HepG2 (cell line): ENCODE results near the gene DCAKD. TPM values are rescaled to one million over a fixed set of nuclear protein-coding genes. Genes with fewer than 3 reads are reported as not detected.
A peak's percentile ranks its signal among the peaks of the same experiment; 100 is the strongest.

Experiments used
- CHCHD3 ChIP-seq: sonication (generic); formaldehyde crosslinking; IDR thresholded peaks from 2 replicates; pipeline ENCODE4 v1.8.0; 2022; ENCODE audit warnings: mild to moderate bottlenecking, missing genetic modification reagents, moderate library complexity
- CSRNP1 ChIP-seq: sonication (generic); formaldehyde crosslinking; IDR thresholded peaks from 2 replicates; pipeline ENCODE4 v1.8.1; 2023; ENCODE audit warnings: mild to moderate bottlenecking, missing genetic modification reagents
- DDIT3 ChIP-seq: sonication (generic); formaldehyde crosslinking; IDR thresholded peaks from 2 replicates; pipeline ENCODE4 v1.4.0; 2020; ENCODE audit warnings: mild to moderate bottlenecking, missing genetic modification reagents
- FOXC1 ChIP-seq: sonication (generic); formaldehyde crosslinking; IDR thresholded peaks from 2 replicates; pipeline ENCODE4 v1.8.0; 2022; ENCODE audit warnings: mild to moderate bottlenecking, missing genetic modification reagents, borderline replicate concordance
- FOXK1 ChIP-seq: sonication (generic); formaldehyde crosslinking; IDR thresholded peaks from 2 replicates; pipeline ENCODE4 v1.4.0; 2020; ENCODE audit warnings: low read depth, missing genetic modification reagents, borderline replicate concordance
- FOXM1 ChIP-seq: sonication (generic); formaldehyde crosslinking; IDR thresholded peaks from 2 replicates; pipeline ENCODE4 v1.5.0; 2020; ENCODE audit warnings: missing genetic modification reagents
- HMGA1 ChIP-seq: sonication (generic); formaldehyde crosslinking; conservative IDR thresholded peaks from 2 replicates; pipeline ENCODE4 v1.4.0; 2020; ENCODE audit warnings: missing genetic modification reagents
- HMGXB4 ChIP-seq, 2 experiments: sonication (generic) in 1 of 2; formaldehyde crosslinking in 1 of 2; IDR thresholded peaks; 2 replicates each; pipeline versions ENCODE4 v1.4.0 to v1.6.1; 2018 to 2020; ENCODE audit warnings: missing genetic modification reagents in 2 of 2, borderline replicate concordance in 1 of 2, low read depth in 1 of 2, mild to moderate bottlenecking in 1 of 2, missing biosample characterization in 1 of 2
- JUND ChIP-seq: sonication (generic); formaldehyde crosslinking; IDR thresholded peaks from 2 replicates; pipeline ENCODE4 v1.8.0; 2022; ENCODE audit warnings: mild to moderate bottlenecking, missing genetic modification reagents
- KLF16 ChIP-seq, 2 experiments: sonication (generic) in 1 of 2; formaldehyde crosslinking in 1 of 2; IDR thresholded peaks; 2 replicates each; pipeline versions ENCODE4 v1.6.1 to v1.8.0; 2016 to 2023; ENCODE audit warnings: missing genetic modification reagents in 2 of 2, missing compliant biosample characterization in 1 of 2
- MATR3 ChIP-seq: sonication (generic); formaldehyde crosslinking; IDR thresholded peaks from 2 replicates; pipeline ENCODE4 v1.4.0; 2020; ENCODE audit warnings: missing genetic modification reagents
- MIER3 ChIP-seq: IDR thresholded peaks from 2 replicates; pipeline ENCODE4 v1.6.1; 2016; ENCODE audit warnings: missing compliant biosample characterization, borderline replicate concordance
- MTERF4 ChIP-seq: sonication (generic); formaldehyde crosslinking; IDR thresholded peaks from 2 replicates; pipeline ENCODE4 v1.8.0; 2023; ENCODE audit warnings: mild to moderate bottlenecking, missing genetic modification reagents
- REXO4 ChIP-seq: sonication (generic); formaldehyde crosslinking; IDR thresholded peaks from 2 replicates; pipeline ENCODE4 v1.8.0; 2022; ENCODE audit warnings: missing genetic modification reagents, mild to moderate bottlenecking, borderline replicate concordance
- TBL1XR1 ChIP-seq: fragments of 150-350 bp; IDR thresholded peaks from 2 replicates; pipeline ENCODE4 v1.6.1; 2014; ENCODE audit warnings: borderline replicate concordance, low read length; ENCODE audit not compliant: partially characterized antibody
- TCF7 ChIP-seq: sonication (generic); IDR thresholded peaks from 2 replicates; pipeline ENCODE4 v1.6.1; 2016; ENCODE audit warnings: antibody characterized with exemption, low read depth
- ZBTB42 ChIP-seq: sonication (generic); formaldehyde crosslinking; IDR thresholded peaks from 2 replicates; pipeline ENCODE4 v1.5.0; 2020; ENCODE audit warnings: mild to moderate bottlenecking, missing genetic modification reagents
- ZNF275 ChIP-seq: sonication (generic); formaldehyde crosslinking; IDR thresholded peaks from 2 replicates; pipeline ENCODE4 v1.8.0; 2022; ENCODE audit warnings: missing genetic modification reagents, mild to moderate bottlenecking, inconsistent platforms, borderline replicate concordance
- ZNF326 ChIP-seq: sonication (generic); formaldehyde crosslinking; IDR thresholded peaks from 2 replicates; pipeline ENCODE4 v1.4.0; 2020; ENCODE audit warnings: missing genetic modification reagents, borderline replicate concordance
- ZNF33A ChIP-seq: sonication (generic); formaldehyde crosslinking; IDR thresholded peaks from 2 replicates; pipeline ENCODE4 v1.5.1; 2020; ENCODE audit warnings: missing genetic modification reagents, mild to moderate bottlenecking, moderate library complexity, borderline replicate concordance
- ZNF556 ChIP-seq: sonication (generic); formaldehyde crosslinking; IDR thresholded peaks from 2 replicates; pipeline ENCODE4 v1.4.0; 2020; ENCODE audit warnings: mild to moderate bottlenecking, missing genetic modification reagents, borderline replicate concordance
- ZNF672 ChIP-seq: sonication (generic); formaldehyde crosslinking; IDR thresholded peaks from 2 replicates; pipeline ENCODE4 v1.8.1; 2022; ENCODE audit warnings: missing genetic modification reagents
- ZNF891 ChIP-seq: sonication (generic); formaldehyde crosslinking; IDR thresholded peaks from 2 replicates; pipeline ENCODE4 v1.5.0; 2020; ENCODE audit warnings: mild to moderate bottlenecking, missing genetic modification reagents
- polyA plus RNA-seq, 8 experiments: library from polyadenylated mRNA; depleted of rRNA in 3 of 8; stranded (reverse) in 7 of 8; unstranded in 1 of 8; fragments of >200 nt; fragmentation: Illumina TruSeq in 4 of 8; extraction: Trizol in 4 of 8; gene quantifications; 2 replicates each; pipeline versions ENCODE4 v1.2.1 to v1.2.3, GENCODE V29; 2011 to 2016; ENCODE audit warnings: low read depth in 4 of 8, missing spikeins in 1 of 8, mixed read lengths in 1 of 8; ENCODE audit not compliant: insufficient read depth in 1 of 8
- total RNA-seq, 5 experiments: library from RNA; depleted of rRNA; stranded (reverse); fragments of >200 nt; fragmentation: Illumina TruSeq; extraction: Trizol; gene quantifications; 2 replicates each; pipeline ENCODE4 v1.2.3, GENCODE V29; 2016; ENCODE audit warnings: low read depth in 1 of 5

Gene DCAKD
- total and polyA plus RNA-seq, 2 of the 13 experiments (the other 11 are each of a cell fraction or from before 2014, with no cell fraction given), result 25.9 to 29.2 TPM

GRCh38 chr17:44981221-44981968 lies 70.0 kb downstream of the DCAKD start (continued):
- TF ChIP-seq KLF16 (CRISPR knock-in tag; IDR thresholded peaks at IDR 0.05), result no peak; a peak in 1 of 4 replicates
- no peak for TF ChIP-seq ZNF672 (CRISPR knock-in tag)
- no peak for TF ChIP-seq REXO4 (CRISPR knock-in tag)
- TF ChIP-seq TCF7, result no peak
- TF ChIP-seq FOXM1 (CRISPR knock-in tag), result no peak
- TF ChIP-seq ZNF891 (CRISPR knock-in tag), result no peak
- TF ChIP-seq FOXC1 (CRISPR knock-in tag), result no peak
- no peak for TF ChIP-seq ZBTB42 (CRISPR knock-in tag)
- no peak for TF ChIP-seq CHCHD3
- no peak for TF ChIP-seq HMGXB4 (CRISPR knock-in tag; IDR thresholded peaks at IDR 0.05; ENCODE audit: borderline replicate concordance in 1 of 2, low read depth in 1 of 2)
- TF ChIP-seq JUND (CRISPR knock-in tag), result peak; percentile 83
- TF ChIP-seq ZNF275, result no peak
- no peak for TF ChIP-seq CSRNP1 (CRISPR knock-in tag)
- TF ChIP-seq ZNF326 (CRISPR knock-in tag), result no peak
- 0 out of 2 replicates have a peak, but pooled peaks have one; percentile 79 for TF ChIP-seq ZNF33A (CRISPR knock-in tag)
- peak; percentile 15; the same call in 1 of the 2 replicates for TF ChIP-seq MIER3 (CRISPR knock-in tag)
- no peak for TF ChIP-seq TBL1XR1
- no peak for TF ChIP-seq MTERF4 (CRISPR knock-in tag)
- TF ChIP-seq ZNF556 (CRISPR knock-in tag), result no peak
- no peak for TF ChIP-seq DDIT3 (CRISPR knock-in tag)
- TF ChIP-seq FOXK1, result peak; percentile 79; the same call in 1 of the 2 replicates
- TF ChIP-seq MATR3, result no peak
- TF ChIP-seq HMGA1, result no peak
